ENCODE results near the gene MYO9B.

DNA sequence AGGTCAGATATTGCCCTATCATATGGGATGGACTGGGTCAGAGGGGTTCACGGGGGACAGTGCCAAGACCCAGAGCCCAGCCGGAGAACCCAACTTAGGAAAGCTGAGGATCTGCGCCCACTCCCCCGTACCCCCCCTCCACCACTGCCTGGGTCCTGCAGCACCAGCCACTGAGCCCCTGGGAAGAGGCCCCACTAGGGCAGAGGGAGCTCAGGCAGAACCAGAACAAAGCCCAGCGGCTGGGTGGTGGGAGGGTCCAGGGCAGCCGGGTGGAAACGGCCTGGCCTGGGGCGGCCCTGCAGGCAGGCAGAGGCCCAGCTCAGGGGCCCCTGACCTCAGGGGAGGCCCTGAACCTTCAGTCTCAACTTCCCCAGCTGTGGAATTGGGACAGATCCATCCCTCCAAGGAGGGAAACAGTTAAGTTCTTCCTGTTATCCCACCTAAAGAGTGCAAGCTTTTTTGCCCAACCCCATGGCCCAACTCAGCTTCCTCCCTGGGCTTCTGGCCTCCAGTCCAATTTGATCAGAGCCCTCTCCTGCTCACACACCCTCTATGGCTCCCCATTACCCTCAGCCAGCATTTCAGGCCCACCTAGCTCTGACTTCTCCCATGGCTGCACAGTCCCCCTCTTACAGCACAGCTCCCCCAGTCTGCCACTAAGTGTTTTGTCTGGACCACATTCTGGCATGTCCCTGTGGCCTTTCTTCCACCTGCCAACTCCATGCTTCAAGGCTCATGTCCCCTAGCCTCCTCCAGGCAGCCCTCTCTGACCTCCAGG is 167.0 kb downstream of the MYO9B start:
- TF ChIP-seq EZH2 (IDR thresholded peaks at IDR 0.05) (no peak), POLR2AphosphoS5 (IDR thresholded peaks at IDR 0.05; ENCODE audit: borderline replicate concordance, low read depth, low read length) (no peak), FOXP2 (optimal IDR thresholded peaks at IDR 0.05; ENCODE audit: control extremely low read depth, extremely low read length, insufficient read depth) (no peak)
